HG02798 (cell line): Measurements from ENCODE around the gene FBXL4.

Experiments used
- ATAC-seq: cut with Tn5 transposase; IDR thresholded peaks from one replicate; pipeline ENCODE4 v1.9.1; 2021; ENCODE audit warnings: mild to moderate bottlenecking; ENCODE audit not compliant: unreplicated experiment, poor library complexity

FBXL4 gene

DNA sequence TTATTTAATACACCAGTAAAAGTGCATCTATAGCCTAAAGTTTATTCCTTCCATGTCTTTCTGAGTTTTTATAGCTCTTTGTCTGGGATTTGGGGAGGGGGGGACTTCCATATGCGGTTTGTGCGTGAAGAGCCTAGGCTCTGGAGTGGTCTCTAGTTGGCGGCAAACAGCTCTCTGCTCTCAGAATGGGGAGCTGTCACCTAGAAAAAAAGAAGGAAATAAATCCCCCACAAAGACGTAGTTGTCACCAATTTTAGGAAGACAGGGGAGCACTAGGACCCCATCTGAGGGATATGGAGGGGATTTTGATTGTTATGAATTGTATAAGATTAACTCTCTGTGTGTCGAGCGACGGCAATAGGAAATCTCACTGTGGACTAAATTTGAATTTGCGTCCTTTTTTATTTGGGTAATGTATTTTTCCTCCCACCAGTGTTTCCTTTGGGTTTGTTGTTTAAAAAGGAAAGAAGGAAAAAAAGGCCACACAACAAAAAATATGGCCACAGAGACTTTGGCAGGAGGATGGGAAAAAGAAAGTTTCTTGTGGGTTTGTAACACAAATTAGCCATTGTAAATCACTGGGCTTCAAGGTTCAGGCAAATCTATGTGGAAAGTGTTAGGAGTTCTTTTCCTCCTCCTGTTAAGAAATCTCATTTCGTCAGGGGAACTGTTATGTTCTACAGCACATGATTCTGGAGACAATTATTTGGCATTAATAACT is 106.0 kb downstream of the FBXL4 start:
- no peak for ATAC-seq

GRCh38 chr6:98840996-98841513 is 106.7 kb downstream of the FBXL4 start:
- ATAC-seq: no peak

GRCh38 chr6:98840385-98840784 is 107.4 kb downstream of the FBXL4 start:
- no peak for ATAC-seq

DNA sequence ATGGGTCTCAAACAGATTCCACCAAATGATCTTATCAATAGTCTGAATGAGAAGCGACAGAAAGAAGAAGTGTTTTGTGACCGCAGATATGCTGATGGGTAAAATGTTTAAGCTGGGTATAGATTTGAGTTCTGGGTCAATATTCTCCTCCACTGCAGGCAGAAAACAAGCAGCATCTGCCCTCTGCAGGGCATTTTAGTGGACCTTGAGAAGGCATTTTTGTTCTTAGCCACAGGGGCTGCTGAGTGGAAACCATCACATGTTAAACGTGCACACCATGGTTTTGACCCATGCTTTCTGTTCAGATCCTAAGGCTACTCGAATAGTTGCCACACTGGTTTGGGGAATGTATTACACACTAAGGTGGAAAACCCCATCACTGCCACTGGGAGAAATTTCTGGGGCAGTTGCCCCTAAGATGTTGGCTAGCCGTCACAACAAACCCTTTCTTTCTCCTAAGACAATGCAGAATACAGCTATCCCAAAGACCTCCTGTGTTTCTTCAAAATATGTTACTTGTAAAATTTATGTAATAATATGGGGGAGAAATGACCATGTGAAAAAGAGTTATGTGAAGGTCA is 107.9 kb downstream of the FBXL4 start:
- no peak for ATAC-seq

DNA sequence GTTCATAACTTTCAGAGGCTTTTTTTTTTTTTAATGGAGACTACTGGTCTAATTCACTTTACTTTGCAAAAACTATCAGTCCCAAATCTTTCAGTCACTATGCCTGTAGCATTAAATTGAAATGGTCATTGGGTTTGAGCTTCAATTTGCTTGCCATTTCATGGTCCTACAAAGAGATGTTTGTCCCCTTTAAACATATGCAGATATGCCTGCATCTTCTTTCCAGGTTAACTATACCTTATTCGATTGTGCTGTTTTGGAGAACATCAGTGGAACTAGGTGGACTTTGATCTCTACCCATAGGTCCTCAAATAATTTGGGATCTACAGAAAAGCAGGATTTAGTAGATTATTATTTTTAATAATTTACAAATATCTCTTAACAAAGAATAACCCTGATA is 108.8 kb downstream of the FBXL4 start:
- no peak for ATAC-seq

- ATAC-seq: no peak
Measured at GRCh38 chr6:98838032-98838431, 109.7 kb downstream of the FBXL4 start.

DNA sequence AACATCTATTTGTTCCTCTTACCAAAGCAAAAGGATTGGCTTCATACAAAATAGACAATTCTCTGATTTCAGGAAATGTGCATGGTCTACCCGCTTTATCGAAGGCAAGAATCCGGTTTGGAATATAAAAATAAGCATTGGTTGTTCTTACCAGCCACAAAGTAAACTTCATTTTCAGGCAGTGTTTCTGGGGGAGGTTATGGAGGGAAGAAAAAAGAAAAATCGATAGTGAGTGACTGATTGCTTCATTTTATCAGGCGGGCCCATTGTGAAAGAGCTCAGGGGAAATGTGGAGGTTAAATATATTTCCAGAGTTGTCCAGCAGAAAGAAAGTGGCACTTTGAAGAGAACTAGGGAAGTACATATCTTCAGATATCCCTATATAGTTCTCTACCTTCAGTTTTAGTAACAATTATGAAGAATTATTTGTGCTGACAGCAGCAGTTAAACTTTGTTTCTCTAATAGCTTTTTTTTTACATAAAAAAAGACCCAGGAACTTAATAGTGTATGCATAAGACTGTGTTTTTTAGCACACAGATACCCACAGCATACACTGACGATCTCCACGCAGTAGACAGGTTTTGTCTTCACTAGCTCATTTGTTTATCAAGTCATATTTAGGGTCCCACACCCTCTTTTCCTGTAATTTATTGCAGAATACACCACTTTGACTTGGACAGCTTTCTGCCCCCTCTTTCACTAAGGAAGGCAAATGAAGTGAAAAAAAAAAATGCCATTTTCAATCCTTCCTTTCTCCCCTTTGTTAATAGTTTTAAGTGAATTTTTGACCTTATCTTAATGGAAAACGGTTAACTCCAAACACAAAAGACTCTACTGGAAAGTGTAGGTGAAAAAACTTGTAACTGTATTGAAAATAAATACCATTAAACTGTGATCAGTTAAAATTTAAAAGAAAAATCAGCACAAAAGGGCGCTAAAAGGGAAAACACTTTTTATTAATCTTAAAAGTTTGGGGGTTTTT is 110.5 kb downstream of the FBXL4 start:
- no peak for ATAC-seq

DNA sequence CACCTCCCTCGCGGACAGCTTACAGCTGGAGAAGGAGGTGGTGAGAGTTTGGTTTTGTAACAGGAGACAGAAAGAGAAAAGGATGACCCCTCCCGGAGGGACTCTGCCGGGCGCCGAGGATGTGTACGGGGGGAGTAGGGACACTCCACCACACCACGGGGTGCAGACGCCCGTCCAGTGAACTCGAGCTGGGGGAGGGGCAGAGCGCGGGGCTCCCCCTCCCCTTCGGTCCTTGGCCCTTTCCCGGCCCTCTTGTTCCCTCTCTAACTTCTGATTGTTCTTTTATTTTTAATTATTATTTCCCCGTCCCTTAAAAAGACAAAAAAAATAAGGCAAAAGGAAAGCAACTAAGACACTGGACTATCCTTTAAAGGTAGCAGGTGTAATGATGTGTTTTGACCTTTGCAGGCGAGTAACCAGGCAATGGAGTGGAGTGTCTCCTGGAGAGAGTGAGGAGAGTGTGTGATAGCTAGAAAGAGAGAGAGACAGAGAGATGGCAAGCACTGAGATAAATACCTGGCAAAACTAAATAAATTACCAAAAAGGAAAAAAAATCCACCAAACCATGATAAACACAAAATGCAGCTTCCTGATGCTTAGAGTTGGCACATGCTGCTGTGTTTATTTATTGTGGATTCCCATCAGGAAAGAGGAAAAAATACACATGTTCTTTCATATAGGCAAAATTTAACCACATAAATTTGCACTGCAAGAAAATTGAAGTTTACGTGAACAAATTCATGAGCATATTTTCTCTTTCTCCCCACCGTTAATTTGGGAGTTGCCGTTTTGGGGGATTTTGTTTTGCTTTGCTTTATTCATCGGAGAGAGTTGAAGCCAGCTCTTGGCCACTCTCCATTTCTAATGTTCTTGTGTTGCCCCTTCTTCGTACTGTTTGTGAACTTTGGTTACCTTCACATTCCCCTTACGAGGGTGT is 111.5 kb downstream of the FBXL4 start:
- ATAC-seq: no peak

DNA sequence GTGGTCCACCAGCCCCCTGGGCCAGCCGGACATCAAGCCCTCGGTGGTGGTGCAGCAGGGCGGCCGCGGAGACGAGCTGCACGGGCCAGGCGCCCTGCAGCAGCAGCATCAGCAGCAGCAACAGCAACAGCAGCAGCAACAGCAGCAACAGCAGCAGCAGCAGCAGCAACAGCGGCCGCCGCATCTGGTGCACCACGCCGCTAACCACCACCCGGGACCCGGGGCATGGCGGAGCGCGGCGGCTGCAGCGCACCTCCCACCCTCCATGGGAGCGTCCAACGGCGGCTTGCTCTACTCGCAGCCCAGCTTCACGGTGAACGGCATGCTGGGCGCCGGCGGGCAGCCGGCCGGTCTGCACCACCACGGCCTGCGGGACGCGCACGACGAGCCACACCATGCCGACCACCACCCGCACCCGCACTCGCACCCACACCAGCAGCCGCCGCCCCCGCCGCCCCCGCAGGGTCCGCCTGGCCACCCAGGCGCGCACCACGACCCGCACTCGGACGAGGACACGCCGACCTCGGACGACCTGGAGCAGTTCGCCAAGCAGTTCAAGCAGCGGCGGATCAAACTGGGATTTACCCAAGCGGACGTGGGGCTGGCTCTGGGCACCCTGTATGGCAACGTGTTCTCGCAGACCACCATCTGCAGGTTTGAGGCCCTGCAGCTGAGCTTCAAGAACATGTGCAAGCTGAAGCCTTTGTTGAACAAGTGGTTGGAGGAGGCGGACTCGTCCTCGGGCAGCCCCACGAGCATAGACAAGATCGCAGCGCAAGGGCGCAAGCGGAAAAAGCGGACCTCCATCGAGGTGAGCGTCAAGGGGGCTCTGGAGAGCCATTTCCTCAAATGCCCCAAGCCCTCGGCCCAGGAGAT is 112.4 kb downstream of the FBXL4 start:
- no peak for ATAC-seq

DNA sequence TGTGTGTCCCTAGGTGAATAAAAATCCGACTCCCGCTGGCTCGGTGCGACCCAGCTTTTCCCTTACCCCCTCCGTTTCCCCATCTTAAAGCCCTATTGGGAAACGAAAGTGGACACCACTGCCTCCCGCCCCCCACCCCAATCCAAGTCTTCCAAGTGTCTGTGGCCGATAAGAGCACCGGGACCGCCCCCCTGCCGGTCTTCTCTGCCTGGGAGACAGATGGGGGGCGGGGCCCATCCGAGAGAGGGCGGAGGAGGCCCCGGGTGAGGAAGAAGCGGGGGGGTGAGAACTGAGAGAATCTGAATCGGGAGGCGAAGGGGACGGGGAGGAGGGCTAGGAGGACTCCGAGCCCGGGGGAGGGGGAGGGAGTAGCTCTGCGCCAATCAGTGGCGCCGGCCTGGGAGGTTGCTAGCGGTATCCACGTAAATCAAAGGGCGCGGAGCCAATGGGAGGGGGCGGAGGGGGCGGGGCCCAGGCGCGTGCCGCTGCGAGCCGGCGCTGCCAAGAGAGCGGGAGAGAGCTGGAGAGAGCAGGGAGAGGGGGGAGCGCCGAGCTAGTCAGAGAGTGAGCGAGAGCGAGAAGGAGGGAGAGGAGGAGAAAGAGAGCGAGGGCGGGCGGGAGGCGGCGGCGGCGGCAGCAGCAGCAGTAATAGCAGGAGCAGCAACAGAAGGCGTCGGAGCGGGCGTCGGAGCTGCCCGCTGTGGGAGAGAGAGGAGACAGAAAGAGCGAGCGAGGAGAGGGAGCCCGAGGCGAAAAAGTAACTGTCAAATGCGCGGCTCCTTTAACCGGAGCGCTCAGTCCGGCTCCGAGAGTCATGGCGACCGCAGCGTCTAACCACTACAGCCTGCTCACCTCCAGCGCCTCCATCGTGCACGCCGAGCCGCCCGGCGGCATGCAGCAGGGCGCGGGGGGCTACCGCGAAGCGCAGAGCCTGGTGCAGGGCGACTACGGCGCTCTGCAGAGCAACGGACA is 113.4 kb downstream of the FBXL4 start, which contains the start of gene POU3F2:
POU3F2 (plus strand) TSS at position 515 of the 972 bp plus-strand sequence; CDS start at position 815, 300 bp downstream.
- peak; percentile 78 for ATAC-seq

DNA sequence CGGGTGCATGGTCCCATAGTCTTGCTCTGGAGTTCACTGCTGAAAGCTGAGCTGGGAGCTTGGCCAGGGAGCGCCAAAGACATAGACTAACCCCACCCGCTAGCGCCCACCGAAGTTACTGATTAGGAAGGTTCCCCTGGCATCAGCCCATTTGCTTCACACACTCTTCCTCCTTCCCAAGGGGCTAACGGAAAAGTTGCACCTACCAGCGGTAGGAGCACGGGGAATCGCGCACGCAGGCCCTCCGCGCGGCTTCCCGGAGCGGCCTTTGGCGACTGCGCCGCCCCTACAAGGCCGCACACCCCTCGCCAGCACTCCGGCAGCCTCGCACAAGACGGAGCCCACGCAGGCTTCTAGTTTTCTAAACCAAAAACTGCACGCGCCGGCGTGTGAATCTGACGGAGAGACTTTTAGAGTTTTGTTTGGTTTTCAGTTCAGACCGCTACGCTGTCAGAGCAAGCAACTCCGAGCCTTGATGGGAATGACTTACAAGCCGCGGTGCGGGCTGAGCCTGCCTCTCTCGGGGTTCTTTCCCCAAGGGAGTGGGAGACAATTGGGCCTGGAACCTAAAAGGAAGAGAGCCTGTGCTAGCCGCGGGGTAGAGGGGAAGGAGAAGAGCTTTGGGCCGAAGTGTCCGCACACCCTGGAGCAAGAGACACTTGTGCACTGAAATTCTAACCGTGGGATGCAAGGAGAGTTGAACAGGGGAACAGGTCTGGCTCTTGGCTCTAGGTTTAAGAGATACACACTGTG is 114.3 kb downstream of the FBXL4 start:
- no peak for ATAC-seq

- peak; percentile 24 for ATAC-seq
Measured at GRCh38 chr6:98833057-98833306, 114.8 kb downstream of the FBXL4 start.

GRCh38 chr6:98832284-98833056 is 115.3 kb downstream of the FBXL4 start:
- no peak for ATAC-seq

- no peak for ATAC-seq
Measured at GRCh38 chr6:98831959-98832283, 115.8 kb downstream of the FBXL4 start.

- no peak for ATAC-seq
Measured at GRCh38 chr6:98831057-98831958, 116.4 kb downstream of the FBXL4 start.

- no peak for ATAC-seq
Measured at GRCh38 chr6:98830146-98830545, 117.6 kb downstream of the FBXL4 start.
